HepG2 (cell line): ENCODE measurements around the gene JMJD6. TPM values are rescaled to one million over a fixed set of nuclear protein-coding genes. Genes with fewer than 3 reads are reported as not detected.
A peak's percentile ranks its signal among the peaks of the same experiment; 100 is the strongest.

Experiments
- ATF7-NPFF ChIP-seq: sonication (generic); formaldehyde crosslinking; IDR thresholded peaks from 2 replicates; pipeline ENCODE4 v1.8.1; 2023; ENCODE audit warnings: mild to moderate bottlenecking, low read depth, missing genetic modification reagents, moderate library complexity
- BCL6 ChIP-seq: IDR thresholded peaks from 2 replicates; pipeline ENCODE4 v1.6.1; 2016; ENCODE audit warnings: missing genetic modification reagents, missing compliant biosample characterization
- BHLHE40 ChIP-seq: IDR thresholded peaks from 2 replicates; pipeline ENCODE4 v1.6.1; 2011; ENCODE audit warnings: low read length, improper control_type of control experiment
- CSRNP1 ChIP-seq: sonication (generic); formaldehyde crosslinking; IDR thresholded peaks from 2 replicates; pipeline ENCODE4 v1.8.1; 2023; ENCODE audit warnings: mild to moderate bottlenecking, missing genetic modification reagents
- DMTF1 ChIP-seq: sonication (generic); formaldehyde crosslinking; IDR thresholded peaks from 2 replicates; pipeline ENCODE4 v1.4.0; 2020; ENCODE audit warnings: mild to moderate bottlenecking, missing genetic modification reagents
- HOXA5 ChIP-seq: sonication (generic); formaldehyde crosslinking; IDR thresholded peaks from 2 replicates; pipeline ENCODE4 v1.4.0; 2020; ENCODE audit warnings: missing genetic modification reagents
- IRX3 ChIP-seq: sonication (generic); formaldehyde crosslinking; IDR thresholded peaks from 2 replicates; pipeline ENCODE4 v1.8.1; 2023; ENCODE audit warnings: mild to moderate bottlenecking, low read depth, missing genetic modification reagents, borderline replicate concordance
- MXD1 ChIP-seq: sonication (generic); formaldehyde crosslinking; IDR thresholded peaks from 2 replicates; pipeline ENCODE4 v1.4.0; 2020; ENCODE audit warnings: mild to moderate bottlenecking, missing genetic modification reagents
- NR0B2 ChIP-seq: sonication (generic); formaldehyde crosslinking; IDR thresholded peaks from 2 replicates; pipeline ENCODE4 v1.4.0; 2020; ENCODE audit warnings: mild to moderate bottlenecking, missing genetic modification reagents
- NR2F6 ChIP-seq, 2 experiments: IDR thresholded peaks; 2 replicates each; pipeline ENCODE4 v1.6.1; 2016; ENCODE audit warnings: antibody characterized with exemption in 1 of 2, mild to moderate bottlenecking in 1 of 2
- NR3C1 ChIP-seq: sonication (generic); formaldehyde crosslinking; IDR thresholded peaks from 2 replicates; pipeline ENCODE4 v1.4.0; 2020; ENCODE audit warnings: missing genetic modification reagents
- RBAK ChIP-seq: sonication (generic); formaldehyde crosslinking; IDR thresholded peaks from 2 replicates; pipeline ENCODE4 v1.5.1; 2020; ENCODE audit warnings: mild to moderate bottlenecking, missing genetic modification reagents
- RFX5 ChIP-seq: IDR thresholded peaks from 2 replicates; pipeline ENCODE4 v1.6.1; 2011; ENCODE audit warnings: low read depth, low read length, improper control_type of control experiment
- SALL1 ChIP-seq: sonication (generic); formaldehyde crosslinking; IDR thresholded peaks from 2 replicates; pipeline ENCODE4 v1.8.0; 2022; ENCODE audit warnings: mild to moderate bottlenecking, missing genetic modification reagents
- SRSF4 ChIP-seq: fragments of 200-400 bp; formaldehyde crosslinking; IDR thresholded peaks from one replicate; pipeline ENCODE4 v1.6.1; 2018; ENCODE audit warnings: mild to moderate bottlenecking, low read depth, low read length, moderate library complexity; ENCODE audit not compliant: poor library complexity, severe bottlenecking
- SRSF9 ChIP-seq: fragments of 200-400 bp; formaldehyde crosslinking; IDR thresholded peaks from 2 replicates; pipeline ENCODE4 v1.6.1; 2018; ENCODE audit warnings: borderline replicate concordance, mild to moderate bottlenecking, low read depth, low read length; ENCODE audit not compliant: insufficient read depth, poor library complexity, severe bottlenecking
- THAP8 ChIP-seq: sonication (generic); formaldehyde crosslinking; IDR thresholded peaks from 2 replicates; pipeline ENCODE4 v1.5.1; 2020; ENCODE audit warnings: missing genetic modification reagents, mild to moderate bottlenecking, borderline replicate concordance
- ZFP36 ChIP-seq: fragments of 150-350 bp; IDR thresholded peaks from 2 replicates; pipeline ENCODE4 v1.6.1; 2018; ENCODE audit warnings: borderline replicate concordance, low read length, low read depth; ENCODE audit not compliant: partially characterized antibody
- ZFP90 ChIP-seq: sonication (generic); formaldehyde crosslinking; IDR thresholded peaks from 2 replicates; pipeline ENCODE4 v1.8.0; 2022; ENCODE audit warnings: missing genetic modification reagents, mild to moderate bottlenecking, inconsistent platforms, borderline replicate concordance
- ZNF207 ChIP-seq: fragments of 450-650 bp; IDR thresholded peaks from 2 replicates; pipeline ENCODE4 v1.6.1; 2016; ENCODE audit warnings: antibody characterized with exemption, borderline replicate concordance
- ZNF510 ChIP-seq: sonication (generic); formaldehyde crosslinking; IDR thresholded peaks from 2 replicates; pipeline ENCODE4 v1.4.0; 2020; ENCODE audit warnings: low read depth, mild to moderate bottlenecking, missing genetic modification reagents
- ZNF558 ChIP-seq: sonication (generic); formaldehyde crosslinking; IDR thresholded peaks from 2 replicates; pipeline ENCODE4 v1.9.0; 2022; ENCODE audit warnings: mild to moderate bottlenecking, missing genetic modification reagents, borderline replicate concordance
- polyA plus RNA-seq, 8 experiments: library from polyadenylated mRNA; depleted of rRNA in 3 of 8; stranded (reverse) in 7 of 8; unstranded in 1 of 8; fragments of >200 nt; fragmentation: Illumina TruSeq in 4 of 8; extraction: Trizol in 4 of 8; gene quantifications; 2 replicates each; pipeline versions ENCODE4 v1.2.1 to v1.2.3, GENCODE V29; 2011 to 2016; ENCODE audit warnings: low read depth in 4 of 8, missing spikeins in 1 of 8, mixed read lengths in 1 of 8; ENCODE audit not compliant: insufficient read depth in 1 of 8
- total RNA-seq, 5 experiments: library from RNA; depleted of rRNA; stranded (reverse); fragments of >200 nt; fragmentation: Illumina TruSeq; extraction: Trizol; gene quantifications; 2 replicates each; pipeline ENCODE4 v1.2.3, GENCODE V29; 2016; ENCODE audit warnings: low read depth in 1 of 5

The JMJD6 gene
- total and polyA plus RNA-seq, 2 of the 13 experiments (the other 11 are each of a cell fraction or from before 2014, with no cell fraction given), result 33.6 to 41.0 TPM

- no peak for TF ChIP-seq SRSF4
- no peak; the same call in 1 of the 2 replicates for TF ChIP-seq ATF7-NPFF
- no peak for TF ChIP-seq THAP8 (CRISPR knock-in tag)
- TF ChIP-seq NR0B2 (CRISPR knock-in tag), result peak; percentile 32; the same call in 1 of the 2 replicates
- peak; percentile 16; the same call in 1 of the 2 replicates for TF ChIP-seq SALL1
- TF ChIP-seq HOXA5 (CRISPR knock-in tag), result peak; percentile 67; the same call in 1 of the 2 replicates
- no peak for TF ChIP-seq SRSF9
- peak; percentile 48; the same call in 1 of the 2 replicates for TF ChIP-seq MXD1 (CRISPR knock-in tag)
- no peak for TF ChIP-seq ZFP36
- no peak for TF ChIP-seq ZNF207
- peak; percentile 95 for TF ChIP-seq CSRNP1
- TF ChIP-seq BCL6 (CRISPR knock-in tag), result no peak; the same call in 1 of the 2 replicates
- no peak for TF ChIP-seq RBAK
- TF ChIP-seq IRX3, result no peak; the same call in 1 of the 2 replicates
- no peak for TF ChIP-seq ZNF558 (CRISPR knock-in tag)
- no peak for TF ChIP-seq RFX5
- peak; percentile 80 for TF ChIP-seq BHLHE40
- TF ChIP-seq DMTF1, result 0 out of 2 replicates have a peak, but pooled peaks have one; percentile 76
- TF ChIP-seq NR3C1 (CRISPR knock-in tag), result no peak
- peak; percentile 88; the same call in 1 of the 2 replicates for TF ChIP-seq ZNF510 (CRISPR knock-in tag)
- TF ChIP-seq ZFP90 (CRISPR knock-in tag), result no peak
- TF ChIP-seq NR2F6 (IDR thresholded peaks at IDR 0.05), result no peak
- no peak for TF ChIP-seq NR2F6 (CRISPR knock-in tag; IDR thresholded peaks at IDR 0.05)
Observed at GRCh38 chr17:76726776-76727718, 641 bp upstream of the JMJD6 start, which contains the start of gene METTL23 (continued).
